ENCODE results near the gene CEND1.
A peak's percentile ranks its signal among the peaks of the same experiment; 100 is the strongest.
"Not testable (repeated sequence)": the region's sequence is repeated elsewhere in the genome, so short reads cannot be mapped to it uniquely, and the experiment has no call there.

The CEND1 gene

GRCh38 chr11:763549-764321 is 26.2 kb downstream of the CEND1 start:
- DNase-seq (ENCODE audit: low read depth in 2 of 2) = no peak

DNA sequence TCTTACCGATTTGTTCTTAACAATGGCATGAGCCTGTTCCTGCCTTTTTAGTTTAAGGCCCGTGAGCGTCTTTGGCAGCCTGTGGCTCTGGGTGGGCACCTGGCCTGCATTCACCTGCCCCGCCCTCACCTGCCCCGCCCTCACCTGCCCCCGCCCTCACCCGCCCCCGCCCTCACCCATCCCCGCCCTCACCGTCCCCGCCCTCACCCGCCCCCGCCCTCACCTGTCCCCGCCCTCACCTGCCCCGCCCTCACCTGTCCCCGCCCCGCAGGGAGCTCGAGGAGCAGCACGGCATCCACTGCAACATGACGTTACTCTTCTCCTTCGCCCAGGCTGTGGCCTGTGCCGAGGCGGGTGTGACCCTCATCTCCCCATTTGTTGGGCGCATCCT is 26.8 kb downstream of the CEND1 start:
- no peak for DNase-seq (ENCODE audit: low read depth in 2 of 2)

DNA sequence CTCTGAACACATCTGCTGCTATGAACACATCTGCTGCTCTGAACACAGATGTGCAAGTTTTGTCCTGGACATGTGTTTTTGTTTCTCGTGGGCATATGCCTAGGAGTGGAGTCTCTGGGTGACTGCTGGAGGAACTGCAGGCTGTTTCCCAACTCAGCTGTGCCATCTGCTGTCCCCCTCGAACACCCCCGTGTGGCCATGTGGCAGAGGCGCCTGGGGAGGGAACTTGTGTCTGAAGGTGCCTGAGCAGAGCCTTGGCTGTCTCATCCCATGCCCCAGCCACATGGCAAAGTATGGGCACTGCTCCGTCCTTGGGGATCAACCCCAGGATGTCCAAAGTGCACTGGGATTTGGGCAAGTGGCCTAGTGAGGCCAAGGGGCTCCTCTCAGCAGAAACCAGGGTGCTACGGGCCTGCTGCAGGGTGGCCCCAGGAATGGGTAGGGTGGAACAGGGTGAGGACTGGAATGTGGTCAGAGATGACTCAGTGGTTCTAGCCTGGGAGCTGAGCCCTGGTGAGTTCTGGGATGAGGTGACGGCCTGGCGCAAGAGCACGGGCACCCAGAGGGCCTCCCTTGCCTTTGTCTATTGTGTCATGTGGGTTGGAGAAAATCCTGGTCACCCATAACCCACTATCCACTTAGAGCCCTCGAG is 27.3 kb downstream of the CEND1 start:
- no peak for DNase-seq (ENCODE audit: low read depth in 2 of 2)

- DNase-seq (ENCODE audit: low read depth in 2 of 2) = no peak
Measured at GRCh38 chr11:761526-762108, 28.3 kb downstream of the CEND1 start.

DNA sequence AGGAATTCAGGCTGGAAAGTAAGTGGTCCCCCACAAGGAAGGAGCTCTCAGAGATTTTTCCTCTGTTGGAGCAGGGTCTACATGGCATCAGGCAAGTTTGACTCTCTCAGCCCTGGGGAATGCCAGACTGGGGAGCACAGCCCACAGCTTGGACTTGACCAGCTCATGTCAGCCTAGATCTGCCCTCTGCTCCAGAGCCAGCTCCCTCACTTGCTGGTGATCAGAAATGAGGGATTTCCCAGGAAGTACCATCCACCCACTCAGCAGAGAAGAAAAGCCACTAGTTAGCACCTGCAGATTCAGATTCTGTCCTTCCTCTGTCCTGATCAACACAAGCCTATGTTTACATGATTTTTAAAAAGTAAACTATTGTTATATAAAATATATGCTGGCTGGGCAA is 29.7 kb downstream of the CEND1 start:
- DNase-seq (ENCODE audit: low read depth in 2 of 2) = no peak

DNA sequence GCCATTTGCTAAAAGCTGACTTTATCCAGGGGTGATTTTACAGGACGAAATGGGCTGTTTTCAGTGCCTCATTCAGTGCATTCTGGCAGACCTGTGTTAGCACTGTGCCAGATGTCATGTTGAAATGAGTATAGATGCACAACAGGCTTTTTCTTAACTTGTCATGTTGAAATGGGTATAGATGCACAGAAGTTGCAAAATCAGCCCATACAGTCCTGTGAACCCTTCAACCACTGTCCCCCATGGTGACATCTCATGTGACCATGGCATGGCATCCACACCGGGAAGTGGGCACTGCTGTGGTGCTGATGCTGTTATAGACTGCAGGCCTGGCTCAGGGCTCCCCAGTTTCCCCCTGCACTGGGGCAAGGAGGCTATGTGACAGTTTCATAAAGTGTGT is 40.2 kb downstream of the CEND1 start:
- DNase-seq (ENCODE audit: low read depth in 2 of 2) = no peak

DNA sequence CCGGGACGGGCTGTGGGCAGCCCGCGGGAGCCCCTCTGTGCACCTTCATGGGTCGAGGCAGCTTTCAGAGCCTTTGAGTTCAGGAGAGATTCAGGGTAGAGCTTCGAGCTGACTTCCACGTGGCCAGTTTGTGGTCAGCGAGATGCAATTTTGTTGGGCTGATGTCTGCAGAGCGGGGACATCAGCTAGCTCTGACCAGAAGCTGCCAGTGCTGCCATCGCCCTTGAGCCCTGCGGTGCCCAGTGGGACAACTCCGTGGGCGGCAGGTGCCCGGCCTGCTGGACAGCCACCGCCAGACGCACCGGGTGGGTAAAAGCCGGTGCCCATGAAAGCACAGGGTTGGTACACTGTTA is 41.9 kb downstream of the CEND1 start:
- no peak for DNase-seq (ENCODE audit: low read depth in 2 of 2)

DNA sequence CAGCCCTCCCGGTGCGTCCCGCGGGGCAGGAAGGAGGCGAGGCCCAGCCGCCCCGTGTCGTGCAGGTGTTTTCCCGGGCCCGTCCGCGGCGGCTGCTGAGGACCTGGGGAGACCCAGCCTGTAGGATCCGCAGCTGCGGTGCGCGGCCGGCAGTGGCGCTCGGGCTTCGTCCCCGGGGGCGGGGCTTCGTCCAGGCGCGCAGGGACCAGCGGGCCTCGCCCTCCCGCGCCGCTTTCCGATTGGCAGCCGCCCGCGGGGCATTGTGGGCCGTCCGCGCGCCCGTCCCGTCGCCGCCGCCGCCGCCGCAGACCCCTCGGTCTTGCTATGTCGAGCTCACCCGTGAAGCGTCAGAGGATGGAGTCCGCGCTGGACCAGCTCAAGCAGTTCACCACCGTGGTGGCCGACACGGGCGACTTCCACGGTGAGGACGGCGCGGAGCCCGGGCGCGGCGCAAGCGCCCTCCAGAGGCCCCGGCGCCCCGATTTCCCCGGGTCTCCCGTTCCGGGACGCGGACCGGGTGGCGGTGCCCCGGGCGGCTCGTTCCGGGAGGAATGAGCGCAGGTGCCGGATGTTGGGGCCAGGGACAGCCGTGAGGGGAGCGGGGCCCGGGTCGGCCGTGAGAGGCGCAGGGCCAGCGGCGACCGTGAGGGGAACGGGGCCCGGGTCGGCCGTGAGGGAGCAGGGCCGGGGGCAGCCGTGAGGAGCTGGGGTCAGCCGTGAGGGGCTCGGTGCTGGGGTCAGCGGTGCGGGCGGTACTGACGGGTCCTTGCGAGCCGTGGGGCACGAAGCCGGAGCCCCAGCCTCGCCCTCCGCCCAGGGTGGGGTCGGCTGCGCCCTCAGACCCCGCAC is 42.5 kb downstream of the CEND1 start, which contains the start of gene TALDO1:
Gene TALDO1, plus strand, starts transcription at position 307 of the 849 bp plus-strand sequence. Its CDS starts 18 bp downstream, at position 325.
- DNase-seq (ENCODE audit: low read depth in 2 of 2) = peak; percentile 45 to 55

GRCh38 chr11:746289-747157 is 43.4 kb downstream of the CEND1 start:
- no peak for DNase-seq (ENCODE audit: low read depth in 2 of 2)

GRCh38 chr11:745428-745827 is 44.5 kb downstream of the CEND1 start:
- no peak for DNase-seq (ENCODE audit: low read depth in 2 of 2)

DNA sequence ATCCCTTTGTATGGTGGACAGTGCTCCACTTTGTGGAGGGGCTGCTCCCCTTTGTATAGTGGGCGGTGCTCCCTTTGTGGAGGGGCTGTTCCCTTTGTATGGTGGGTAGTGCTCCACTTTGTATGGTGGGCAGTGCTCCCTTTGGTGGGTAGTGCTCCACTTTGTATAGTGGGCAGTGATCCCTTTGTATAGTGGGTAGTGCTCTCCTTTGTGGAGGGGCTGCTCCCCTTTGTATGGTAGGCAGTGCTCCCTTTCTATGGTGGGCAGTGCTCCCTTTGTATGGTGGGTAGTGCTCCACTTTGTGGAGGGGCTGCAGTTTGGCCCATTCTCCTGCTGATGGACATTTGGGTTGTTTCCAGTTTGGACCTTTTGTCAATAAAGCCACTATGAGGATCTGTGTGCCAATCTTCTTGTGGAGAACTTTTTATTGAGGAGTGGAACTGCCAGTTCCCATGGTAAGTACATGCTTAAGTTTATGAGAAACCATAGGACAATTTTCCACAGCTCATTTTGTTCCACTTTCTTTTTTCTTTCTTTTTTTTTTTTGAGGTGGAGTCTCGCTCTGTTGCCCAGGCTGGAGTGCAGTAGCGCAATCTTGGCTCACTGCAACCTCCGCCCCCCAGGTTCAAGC is 47.2 kb downstream of the CEND1 start:
- no peak for DNase-seq (ENCODE audit: low read depth in 2 of 2)

DNA sequence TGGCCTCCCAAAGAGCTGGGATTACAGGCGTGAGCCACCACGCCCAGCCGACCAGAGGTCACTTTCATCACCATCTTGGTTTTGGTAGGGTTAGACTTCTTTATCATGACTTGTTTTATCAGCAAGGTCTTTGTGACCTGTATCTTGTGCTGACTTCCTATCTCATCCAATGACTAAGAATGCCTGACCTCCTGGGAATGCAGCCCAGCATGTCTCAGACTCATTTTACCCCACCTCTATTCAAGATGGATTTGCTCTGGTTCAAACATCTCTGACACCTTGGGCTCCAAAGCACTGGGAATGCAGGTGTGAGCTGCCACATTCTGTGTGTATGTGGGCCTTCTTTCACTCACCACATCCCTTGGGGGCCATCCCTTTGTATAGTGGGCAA is 47.7 kb downstream of the CEND1 start:
- DNase-seq (ENCODE audit: low read depth in 2 of 2) = no peak

DNA sequence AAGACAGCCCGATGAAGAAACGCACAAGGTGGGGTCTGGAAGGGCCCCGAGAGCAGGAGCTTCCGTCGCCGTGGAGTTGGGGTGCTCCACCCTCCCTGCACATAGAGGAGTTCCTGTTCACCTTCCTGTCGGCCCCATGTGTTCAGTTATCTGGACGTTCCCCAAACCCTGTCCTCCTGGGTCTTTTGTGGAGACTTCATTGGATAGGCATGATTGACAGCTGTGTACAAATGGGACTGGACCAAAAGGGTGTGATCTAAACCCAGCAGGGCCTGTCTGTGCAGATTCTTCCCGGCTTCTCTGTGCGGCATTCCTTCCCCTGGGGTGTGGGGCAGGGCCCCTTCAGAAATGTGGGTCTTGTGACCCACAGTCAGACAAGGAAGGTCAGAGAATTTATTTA is 52.0 kb downstream of the CEND1 start:
- DNase-seq (ENCODE audit: low read depth in 2 of 2) = not testable (repeated sequence)

GRCh38 chr11:737366-737765 is 52.5 kb downstream of the CEND1 start:
- DNase-seq (ENCODE audit: low read depth in 2 of 2) = no peak

Data from fibroblast of skin of left biceps (primary cell).